CD14-positive monocyte (primary cell): ENCODE measurements around the gene GPR34. TPM values are rescaled to one million over a fixed set of nuclear protein-coding genes. Genes with fewer than 3 reads are reported as not detected.

ENCODE experiments used
- DNase-seq, 3 donors: peaks; one replicate each; pipeline ENCODE4 v3.0.0-alpha.2; 2011 to 2022
- H2AFZ ChIP-seq: 2 replicates; pipeline ENCODE4 v1.6.0; 2012; ENCODE audit warnings: mild to moderate bottlenecking, low read depth, low read length, inconsistent platforms; ENCODE audit not compliant: insufficient read depth, poor library complexity, severe bottlenecking
- H3K27ac ChIP-seq, 2 donors: 1 replicate in 1 of 2; 2 replicates in 1 of 2; pipeline ENCODE4 v1.5.1; 2012 to 2013; ENCODE audit warnings: low read length in 2 of 2, control low read depth in 1 of 2, inconsistent platforms in 1 of 2, low read depth in 1 of 2, mild to moderate bottlenecking in 1 of 2
- H3K27me3 ChIP-seq, 2 donors: one replicate each; pipeline versions ENCODE4 v1.6.0 to v1.6.1; 2011 to 2013; ENCODE audit warnings: low read length in 2 of 2; ENCODE audit not compliant: control insufficient read depth in 2 of 2, insufficient read depth in 2 of 2
- H3K36me3 ChIP-seq, 2 donors: replicated peaks in 1 of 2; 1 replicate in 1 of 2; 2 replicates in 1 of 2; pipeline versions ENCODE4 v1.5.1 to v1.6.1; 2012 to 2013; ENCODE audit warnings: low read length in 2 of 2, control low read depth in 1 of 2, inconsistent platforms in 1 of 2, mild to moderate bottlenecking in 1 of 2; ENCODE audit not compliant: insufficient read depth in 2 of 2, control insufficient read depth in 1 of 2
- H3K4me1 ChIP-seq, 2 donors: 1 replicate in 1 of 2; 2 replicates in 1 of 2; pipeline versions ENCODE4 v1.5.1 to v1.6.1; 2012 to 2013; ENCODE audit warnings: low read length in 2 of 2, control low read depth in 1 of 2, inconsistent platforms in 1 of 2, mild to moderate bottlenecking in 1 of 2, moderate library complexity in 1 of 2; ENCODE audit not compliant: insufficient read depth in 2 of 2, control insufficient read depth in 1 of 2
- H3K4me2 ChIP-seq: replicated peaks from 2 replicates; pipeline ENCODE3; 2012; ENCODE audit warnings: low read length, moderate library complexity, mild to moderate bottlenecking; ENCODE audit not compliant: poor library complexity, severe bottlenecking; ENCODE audit errors: extremely low read depth
- H3K4me3 ChIP-seq, 3 experiments: fragments of 200-600 bp in 1 of 3; sonication (generic) in 1 of 3; replicated peaks in 1 of 3; 1 replicate in 2 of 3; 2 replicates in 1 of 3; pipeline ENCODE4 v1.5.1; 2011 to 2013; ENCODE audit warnings: low read length in 3 of 3, mild to moderate bottlenecking in 3 of 3, control low read depth in 2 of 3, low read depth in 2 of 3, inconsistent platforms in 1 of 3, moderate library complexity in 1 of 3
- H3K79me2 ChIP-seq: 2 replicates; pipeline ENCODE4 v1.6.0; 2012; ENCODE audit warnings: mild to moderate bottlenecking, control low read depth, inconsistent platforms, low read length, moderate library complexity; ENCODE audit not compliant: insufficient read depth
- H3K9ac ChIP-seq: 2 replicates; pipeline ENCODE4 v1.6.0; 2017; ENCODE audit warnings: low read length, mild to moderate bottlenecking; ENCODE audit not compliant: insufficient read depth, poor library complexity, severe bottlenecking
- H3K9me3 ChIP-seq, 2 donors: replicated peaks in 1 of 2; 1 replicate in 1 of 2; 2 replicates in 1 of 2; pipeline versions ENCODE4 v1.5.1 to v1.6.1; 2012 to 2013; ENCODE audit warnings: low read length in 2 of 2, control low read depth in 1 of 2; ENCODE audit not compliant: control insufficient read depth in 1 of 2, insufficient read depth in 1 of 2
- H4K20me1 ChIP-seq: 2 replicates; pipeline ENCODE4 v1.6.0; 2012; ENCODE audit warnings: mild to moderate bottlenecking, low read length, control low read depth, moderate library complexity; ENCODE audit not compliant: insufficient read depth
- H3K27ac Mint-ChIP-seq, 7 donors: one replicate each; pipeline ENCODE4 v1.8.0; 2020; ENCODE audit warnings: mild to moderate bottlenecking in 7 of 7, mixed read lengths in 7 of 7, moderate library complexity in 6 of 7, inconsistent platforms in 2 of 7
- H3K27me3 Mint-ChIP-seq, 3 donors: one replicate each; pipeline ENCODE4 v1.8.0; 2021 to 2022; ENCODE audit warnings: low read depth in 3 of 3, mild to moderate bottlenecking in 3 of 3, mixed read lengths in 3 of 3, moderate library complexity in 3 of 3, inconsistent platforms in 1 of 3
- H3K36me3 Mint-ChIP-seq, 2 donors: one replicate each; pipeline ENCODE4 v1.8.0; 2020; ENCODE audit warnings: mixed read lengths in 2 of 2, inconsistent platforms in 1 of 2, mild to moderate bottlenecking in 1 of 2
- H3K4me1 Mint-ChIP-seq: one replicate; pipeline ENCODE4 v1.8.0; 2020; ENCODE audit warnings: mild to moderate bottlenecking, mixed read lengths
- H3K4me3 Mint-ChIP-seq, 2 donors: one replicate each; pipeline ENCODE4 v1.8.0; 2020; ENCODE audit warnings: mild to moderate bottlenecking in 2 of 2, mixed read lengths in 2 of 2, moderate library complexity in 1 of 2
- H3K9me3 Mint-ChIP-seq, 7 donors: one replicate each; pipeline ENCODE4 v1.8.0; 2020 to 2022; ENCODE audit warnings: mixed read lengths in 7 of 7, mild to moderate bottlenecking in 6 of 7, moderate library complexity in 6 of 7, inconsistent platforms in 2 of 7
- CTCF ChIP-seq: fragments of 200-600 bp; IDR thresholded peaks from one replicate; pipeline ENCODE4 v1.8.0; 2022; ENCODE audit warnings: antibody characterized with exemption, mild to moderate bottlenecking
- WGBS: methylation state at CpG from one replicate; pipeline ENCODE4 v1.1.5; 2013; ENCODE audit warnings: missing lambda C conversion rate; ENCODE audit not compliant: insufficient coverage; 5-methylcytosine and 5-hydroxymethylcytosine counted together
- intact Hi-C, 2 donors: fragments of 100-400 bp; cut with micrococcal nuclease; formaldehyde crosslinking; loops; one replicate each; pipeline versions ENCODE4 v1.15.0 to v1.15.1; 2023
- polyA plus RNA-seq, 3 donors: library from polyadenylated mRNA; depleted of rRNA in 1 of 3; unstranded in 2 of 3; stranded (reverse) in 1 of 3; fragments of 300-500 nt in 2 of 3; fragments of >200 nt in 1 of 3; fragmentation: Illumina TruSeq in 2 of 3; gene quantifications; 1 replicate in 2 of 3; 2 replicates in 1 of 3; pipeline ENCODE4 v1.2.3, GENCODE V29; 2012 to 2021

Gene GPR34
- polyA plus RNA-seq, 3 donors, result 6.1 to 20.3 (median 14.8) TPM

DNA sequence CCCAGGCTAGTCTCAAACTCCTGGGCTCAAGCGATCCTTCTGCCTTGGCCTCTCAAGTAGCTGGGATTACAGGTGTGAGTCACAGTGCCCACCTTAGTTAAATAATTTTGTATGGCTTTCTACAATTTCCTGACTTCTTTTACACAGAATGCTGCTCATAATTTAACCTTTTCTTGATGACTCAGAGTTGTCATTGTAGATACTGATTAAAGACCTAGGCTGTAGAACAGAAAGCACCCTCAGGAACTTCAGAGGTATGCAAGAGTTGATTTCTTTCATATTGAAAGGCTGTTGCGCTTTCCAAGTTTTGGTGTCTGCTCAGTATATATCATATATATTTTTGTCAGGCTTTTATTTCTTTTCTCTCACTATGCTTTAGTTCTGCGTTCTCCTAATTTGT is 21.1 kb upstream of the GPR34 start:
- no peak for DNase-seq
- Histone ChIP-seq H3K9ac (no peak overlapping the region), H3K4me1 (peaks cover 14 to 17% of the 10 kb centered on the region in 2 donors), H3K79me2 (no peaks in the 10 kb centered on the region), H3K27ac (no peak overlapping the region), H3K4me2 (no peak overlapping the region), H3K36me3 (no peaks in the 10 kb centered on the region), H3K9me3 (no peaks in the 10 kb centered on the region), H3K27me3 (peaks cover 0 to 6% of the 10 kb centered on the region in 2 donors), H4K20me1 (no peaks in the 10 kb centered on the region), H2AFZ (no peak overlapping the region), H3K4me3 (no peak overlapping the region)
- H3K27ac Mint-ChIP-seq, result peak overlapping the region in 1 of 7 donors; percentile 53
- peaks cover 27% of the 10 kb centered on the region for H3K4me1 Mint-ChIP-seq
- no peak overlapping the region for H3K4me3 Mint-ChIP-seq
- no peak for TF ChIP-seq CTCF
- intact Hi-C loops, result no loop called here
- H3K36me3 Mint-ChIP-seq, result peaks cover 0 to 12% of the 10 kb centered on the region in 2 donors
- WGBS, result no CpG with 5 or more reads among the region's 3 CpGs
- H3K9me3 Mint-ChIP-seq, result peaks cover 0 to 3% (median 0%) of the 10 kb centered on the region in 7 donors
- H3K27me3 Mint-ChIP-seq, result peaks cover 0 to 8% (median 0%) of the 10 kb centered on the region in 3 donors

- Mint-ChIP-seq H3K4me3 (no peak overlapping the region), H3K27me3 (peaks cover 0 to 10% (median 0%) of the 10 kb centered on the region in 3 donors), H3K9me3 (peaks cover 0 to 3% (median 0%) of the 10 kb centered on the region in 7 donors), H3K4me1 (peaks cover 32% of the 10 kb centered on the region), H3K27ac (no peak overlapping the region), H3K36me3 (peaks cover 0 to 10% of the 10 kb centered on the region in 2 donors)
- Histone ChIP-seq H3K79me2 (no peaks in the 10 kb centered on the region), H3K9ac (no peak overlapping the region), H3K9me3 (no peaks in the 10 kb centered on the region), H2AFZ (no peak overlapping the region), H3K36me3 (no peaks in the 10 kb centered on the region), H4K20me1 (no peaks in the 10 kb centered on the region), H3K4me3 (no peak overlapping the region), H3K4me2 (no peak overlapping the region), H3K27me3 (peaks cover 0 to 6% of the 10 kb centered on the region in 2 donors), H3K27ac (no peak overlapping the region), H3K4me1 (peaks cover 14 to 17% of the 10 kb centered on the region in 2 donors)
- no peak for DNase-seq
- no peak for TF ChIP-seq CTCF
- intact Hi-C loops, result no loop called here
Observed at GRCh38 chrX:41670112-41670511, 18.7 kb upstream of the GPR34 start.
